ENCODE data around the gene PCNX1.

Gene PCNX1

DNA sequence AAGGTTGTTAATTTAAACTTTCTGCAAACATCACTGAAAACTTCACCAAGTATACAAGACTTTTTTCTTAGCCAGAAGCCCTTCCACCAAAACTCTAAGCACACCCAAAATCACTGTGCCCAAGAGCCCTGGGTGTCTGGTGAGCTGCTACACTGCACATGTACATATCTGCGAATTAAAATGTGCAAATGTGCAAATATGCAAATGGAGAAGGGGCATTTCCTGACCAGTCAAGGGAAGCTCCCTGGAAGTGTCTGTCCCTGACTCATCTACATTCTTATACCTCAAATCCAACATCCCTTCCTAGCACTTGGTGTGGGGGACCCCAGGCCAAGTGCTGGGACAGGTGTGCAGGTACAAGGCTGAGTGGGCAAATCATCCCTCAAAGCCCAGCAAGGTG is 123.7 kb downstream of the PCNX1 start:
- Histone ChIP-seq H3K4me1 (ENCODE audit: insufficient read depth, low read length) (no peaks in the 10 kb centered on the region), H3K9ac (ENCODE audit: low read length) (no peak overlapping the region), H3K4me3 (ENCODE audit: low read depth in 1 of 2, low read length in 2 of 2) (no peak overlapping the region), H3K27me3 (ENCODE audit: control insufficient read depth in 1 of 2, insufficient read depth in 2 of 2, low read length in 2 of 2) (no peaks in the 10 kb centered on the region), H3K27ac (ENCODE audit: low read depth, low read length) (no peak overlapping the region), H3K9me3 (ENCODE audit: low read length) (no peaks in the 10 kb centered on the region), H3K36me3 (ENCODE audit: insufficient read depth, low read length) (peaks cover 24% of the 10 kb centered on the region)

DNA sequence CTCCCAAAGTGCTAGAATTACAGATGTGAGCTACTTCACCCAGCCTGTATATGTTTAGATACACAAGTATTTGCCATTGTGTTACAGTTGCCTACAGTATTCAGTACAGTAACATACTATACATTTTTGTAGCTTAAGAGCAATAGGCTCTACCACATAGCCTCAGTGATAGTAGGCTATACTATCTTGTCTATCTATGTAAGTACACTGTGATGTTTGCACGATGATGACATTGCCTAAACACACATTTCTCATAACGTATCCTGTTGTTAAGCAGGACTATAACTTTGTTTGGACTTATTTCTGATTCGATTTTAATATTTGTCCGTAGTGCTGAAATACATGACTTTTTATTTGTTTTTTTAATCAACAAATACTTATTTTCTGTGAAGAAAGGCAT is 129.2 kb downstream of the PCNX1 start:
- Histone ChIP-seq H3K27me3 (ENCODE audit: control insufficient read depth in 1 of 2, insufficient read depth in 2 of 2, low read length in 2 of 2) (no peaks in the 10 kb centered on the region), H3K9me3 (ENCODE audit: low read length) (no peaks in the 10 kb centered on the region), H3K9ac (ENCODE audit: low read length) (no peak overlapping the region), H3K4me1 (ENCODE audit: insufficient read depth, low read length) (no peaks in the 10 kb centered on the region), H3K27ac (ENCODE audit: low read depth, low read length) (no peak overlapping the region), H3K36me3 (ENCODE audit: insufficient read depth, low read length) (peaks cover 42% of the 10 kb centered on the region), H3K4me3 (ENCODE audit: low read depth in 1 of 2, low read length in 2 of 2) (no peak overlapping the region)

DNA sequence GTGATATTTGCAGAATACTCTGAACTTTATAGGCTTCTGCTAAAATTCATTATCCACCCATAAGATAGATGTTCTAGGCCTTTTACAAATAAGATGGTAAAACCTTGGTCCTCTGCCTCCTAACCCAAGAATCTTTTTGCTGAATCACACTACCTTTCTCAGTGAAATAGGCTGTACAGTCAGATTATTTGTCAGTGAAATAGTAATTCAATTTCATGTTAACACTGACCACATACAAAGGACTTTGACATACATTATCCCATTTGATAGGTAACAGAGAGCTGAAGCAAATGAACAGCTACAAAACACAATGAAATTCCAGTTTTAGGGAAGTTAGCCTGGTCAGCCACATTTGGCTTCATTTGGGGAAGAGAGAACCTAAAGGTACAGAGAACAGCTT is 141.1 kb downstream of the PCNX1 start:
- Histone ChIP-seq H3K4me1 (ENCODE audit: insufficient read depth, low read length) (no peaks in the 10 kb centered on the region), H3K27me3 (ENCODE audit: control insufficient read depth in 1 of 2, insufficient read depth in 2 of 2, low read length in 2 of 2) (no peaks in the 10 kb centered on the region), H3K36me3 (ENCODE audit: insufficient read depth, low read length) (peaks cover 27% of the 10 kb centered on the region), H3K9ac (ENCODE audit: low read length) (no peak overlapping the region), H3K27ac (ENCODE audit: low read depth, low read length) (no peak overlapping the region), H3K4me3 (ENCODE audit: low read depth in 1 of 2, low read length in 2 of 2) (no peak overlapping the region), H3K9me3 (ENCODE audit: low read length) (no peaks in the 10 kb centered on the region)

DNA sequence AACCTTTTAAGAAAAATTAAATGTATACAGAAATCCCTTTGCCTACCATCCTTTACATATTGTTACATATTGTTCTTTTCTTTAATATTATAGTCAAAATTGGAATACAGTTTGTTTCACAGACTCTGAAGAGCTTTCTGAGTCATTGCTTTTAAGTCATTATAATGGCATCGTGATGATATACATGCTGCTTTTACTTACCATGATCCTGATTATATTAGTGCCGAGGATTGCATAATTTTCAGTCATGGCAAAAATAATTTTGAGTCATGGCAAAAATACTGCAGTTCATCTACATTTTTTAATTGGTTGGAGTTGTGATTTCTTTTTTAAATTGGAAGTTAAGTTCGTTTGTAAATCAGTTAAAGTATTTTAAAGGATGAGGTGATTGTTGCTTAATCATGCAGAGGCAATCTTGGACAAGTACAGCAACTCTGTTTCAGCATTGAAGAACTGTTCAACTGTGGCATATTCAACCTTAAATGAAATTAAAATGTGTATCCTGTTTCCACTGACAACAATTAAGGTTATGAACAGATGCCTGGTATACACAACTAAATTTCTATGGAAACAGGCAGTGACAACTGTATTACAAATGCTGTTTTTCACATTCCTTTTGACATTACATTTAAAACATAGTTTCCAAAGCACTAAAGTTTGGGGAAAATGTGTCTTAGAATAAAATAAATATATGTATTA is 142.3 kb downstream of the PCNX1 start:
- H3K27ac ChIP-seq (ENCODE audit: low read depth, low read length), result no peak overlapping the region
- no peaks in the 10 kb centered on the region for H3K27me3 ChIP-seq (ENCODE audit: control insufficient read depth in 1 of 2, insufficient read depth in 2 of 2, low read length in 2 of 2)
- H3K4me1 ChIP-seq (ENCODE audit: insufficient read depth, low read length), result no peaks in the 10 kb centered on the region
- no peak overlapping the region for H3K4me3 ChIP-seq (ENCODE audit: low read depth in 1 of 2, low read length in 2 of 2)
- no peaks in the 10 kb centered on the region for H3K9me3 ChIP-seq (ENCODE audit: low read length)
- H3K36me3 ChIP-seq (ENCODE audit: insufficient read depth, low read length), result peaks cover 19% of the 10 kb centered on the region
- no peak overlapping the region for H3K9ac ChIP-seq (ENCODE audit: low read length)

DNA sequence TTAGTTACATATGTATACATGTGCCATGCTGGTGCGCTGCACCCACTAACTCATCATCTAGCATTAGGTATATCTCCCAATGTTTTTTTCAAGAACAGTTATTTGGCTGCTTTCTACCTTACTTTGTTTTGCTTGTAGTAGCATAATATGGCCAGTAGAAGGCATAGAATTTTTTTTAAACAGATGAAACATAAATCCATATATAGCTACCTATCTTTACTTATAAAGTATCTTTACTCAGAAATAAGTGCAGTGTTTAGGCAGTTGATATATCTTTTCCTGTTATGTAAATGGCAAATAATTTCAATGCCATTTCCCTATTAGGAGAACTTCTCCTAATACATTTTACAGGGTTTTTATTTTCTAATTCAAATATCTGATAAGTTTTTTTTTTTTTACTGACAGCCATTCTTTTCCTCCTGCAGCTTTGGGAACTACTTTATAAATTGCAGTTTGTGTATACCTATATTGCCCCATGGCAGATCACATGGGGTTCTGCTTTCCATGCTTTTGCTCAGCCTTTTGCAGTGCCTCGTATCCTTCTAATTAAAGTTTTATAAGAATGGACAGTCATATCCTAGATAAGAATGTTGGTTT is 143.1 kb downstream of the PCNX1 start:
- Histone ChIP-seq H3K36me3 (ENCODE audit: insufficient read depth, low read length) (peaks cover 11% of the 10 kb centered on the region), H3K4me3 (ENCODE audit: low read depth in 1 of 2, low read length in 2 of 2) (no peak overlapping the region)

DNA sequence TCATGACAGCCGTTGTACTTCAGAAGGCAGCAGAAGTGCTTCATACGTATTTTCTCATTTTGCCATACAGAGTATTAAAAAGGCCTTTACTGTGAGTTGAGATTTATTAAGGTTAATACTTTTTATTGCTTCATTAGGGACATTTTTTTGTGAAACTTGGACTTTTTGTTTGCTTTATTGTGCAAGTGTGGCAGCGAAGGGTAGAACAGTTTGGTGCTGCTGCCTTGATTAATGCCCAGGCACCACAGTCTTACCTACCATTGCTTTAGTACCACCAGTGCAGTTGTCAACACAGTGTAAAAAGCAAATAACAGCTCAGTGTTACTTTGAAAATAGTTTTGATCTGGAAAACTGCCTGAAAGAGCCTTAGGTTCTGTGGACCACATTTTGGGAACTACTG is 147.4 kb downstream of the PCNX1 start:
- Histone ChIP-seq H3K36me3 (ENCODE audit: insufficient read depth, low read length) (peaks cover 25% of the 10 kb centered on the region), H3K4me3 (ENCODE audit: low read depth in 1 of 2, low read length in 2 of 2) (no peak overlapping the region), H3K9me3 (ENCODE audit: low read length) (no peaks in the 10 kb centered on the region), H3K27ac (ENCODE audit: low read depth, low read length) (no peak overlapping the region), H3K9ac (ENCODE audit: low read length) (no peak overlapping the region), H3K4me1 (ENCODE audit: insufficient read depth, low read length) (no peaks in the 10 kb centered on the region), H3K27me3 (ENCODE audit: control insufficient read depth in 1 of 2, insufficient read depth in 2 of 2, low read length in 2 of 2) (no peaks in the 10 kb centered on the region)

More for the DNA sequence above, 143.1 kb downstream of the PCNX1 start:
- H3K9ac ChIP-seq (ENCODE audit: low read length), result no peak overlapping the region
- no peak overlapping the region for H3K27ac ChIP-seq (ENCODE audit: low read depth, low read length)
- H3K9me3 ChIP-seq (ENCODE audit: low read length), result no peaks in the 10 kb centered on the region
- no peaks in the 10 kb centered on the region for H3K4me1 ChIP-seq (ENCODE audit: insufficient read depth, low read length)
- H3K27me3 ChIP-seq (ENCODE audit: control insufficient read depth in 1 of 2, insufficient read depth in 2 of 2, low read length in 2 of 2), result no peaks in the 10 kb centered on the region

DNA sequence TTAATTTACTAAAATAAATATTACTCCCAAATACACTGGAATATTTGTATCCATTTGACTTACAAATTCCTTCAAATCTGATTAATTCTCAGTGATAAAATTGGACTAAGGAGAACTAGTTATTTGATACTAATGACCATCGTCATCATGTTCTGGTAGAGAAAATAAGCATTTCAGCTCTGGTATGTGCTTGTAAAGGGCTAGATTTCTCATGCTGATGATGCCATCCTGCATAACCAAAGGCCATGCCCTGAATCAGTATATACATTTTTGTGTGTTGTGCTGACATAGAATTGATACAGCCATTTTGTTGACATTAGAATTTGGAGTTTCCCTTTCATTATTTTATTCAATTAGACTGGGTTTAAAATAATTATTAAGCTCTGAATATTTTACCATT is 148.9 kb downstream of the PCNX1 start:
- Histone ChIP-seq H3K36me3 (ENCODE audit: insufficient read depth, low read length) (peaks cover 33% of the 10 kb centered on the region), H3K4me1 (ENCODE audit: insufficient read depth, low read length) (no peaks in the 10 kb centered on the region), H3K4me3 (ENCODE audit: low read depth in 1 of 2, low read length in 2 of 2) (no peak overlapping the region), H3K9me3 (ENCODE audit: low read length) (no peaks in the 10 kb centered on the region), H3K27ac (ENCODE audit: low read depth, low read length) (no peak overlapping the region), H3K27me3 (ENCODE audit: control insufficient read depth in 1 of 2, insufficient read depth in 2 of 2, low read length in 2 of 2) (no peaks in the 10 kb centered on the region), H3K9ac (ENCODE audit: low read length) (no peak overlapping the region)

DNA sequence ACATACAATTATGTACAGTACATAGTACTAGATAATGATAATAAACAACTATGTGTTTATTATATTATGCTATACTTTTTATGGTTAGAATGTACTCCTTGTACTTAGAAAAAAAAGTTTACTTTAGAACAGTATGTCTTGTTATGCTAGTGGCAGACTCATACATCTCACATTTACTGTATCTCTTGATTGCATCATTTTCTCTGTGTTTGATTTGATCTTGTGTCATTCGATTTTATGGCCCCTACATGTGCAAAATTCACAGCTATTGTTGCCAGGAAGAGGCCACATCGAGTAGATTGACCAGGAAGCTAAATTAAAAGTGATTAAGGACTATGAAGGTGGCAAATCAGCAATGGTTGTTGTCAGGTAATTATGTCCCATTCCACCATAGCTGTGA is 153.0 kb downstream of the PCNX1 start:
- Histone ChIP-seq H3K36me3 (ENCODE audit: insufficient read depth, low read length) (peaks cover 36% of the 10 kb centered on the region), H3K4me1 (ENCODE audit: insufficient read depth, low read length) (no peaks in the 10 kb centered on the region), H3K27ac (ENCODE audit: low read depth, low read length) (no peak overlapping the region), H3K9me3 (ENCODE audit: low read length) (no peaks in the 10 kb centered on the region), H3K27me3 (ENCODE audit: control insufficient read depth in 1 of 2, insufficient read depth in 2 of 2, low read length in 2 of 2) (no peaks in the 10 kb centered on the region), H3K4me3 (ENCODE audit: low read depth in 1 of 2, low read length in 2 of 2) (no peak overlapping the region), H3K9ac (ENCODE audit: low read length) (no peak overlapping the region)

DNA sequence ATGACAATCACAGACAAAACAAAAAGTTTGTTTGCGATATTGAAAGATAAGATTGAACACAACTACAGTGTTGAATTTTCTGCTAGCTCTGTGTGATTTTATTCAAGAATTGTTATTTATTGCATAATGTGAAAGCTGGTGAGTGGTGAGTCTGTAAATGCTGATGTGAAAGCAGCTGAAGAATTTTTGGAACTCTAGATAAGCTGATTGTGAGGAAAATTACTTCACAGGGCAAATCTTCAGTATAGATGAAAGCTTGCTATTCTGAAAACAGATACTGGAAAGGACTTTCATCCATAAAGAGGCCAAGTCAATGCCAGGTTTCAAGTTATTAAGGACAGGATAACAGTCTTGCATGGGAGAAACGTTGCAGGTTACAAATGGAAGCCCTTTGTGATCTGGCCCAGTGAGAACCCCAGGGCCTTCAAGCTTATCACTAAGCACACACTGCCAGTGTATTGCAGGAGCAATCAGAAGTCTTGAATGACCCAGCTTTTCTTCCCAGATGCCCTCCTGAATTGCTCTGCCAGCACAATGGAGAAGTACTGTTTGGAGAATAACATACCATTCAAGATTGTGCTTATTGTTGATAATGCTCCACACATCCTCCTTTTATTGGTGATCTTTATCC is 153.7 kb downstream of the PCNX1 start:
- Histone ChIP-seq H3K4me1 (ENCODE audit: insufficient read depth, low read length) (no peaks in the 10 kb centered on the region), H3K27ac (ENCODE audit: low read depth, low read length) (no peak overlapping the region), H3K4me3 (ENCODE audit: low read depth in 1 of 2, low read length in 2 of 2) (no peak overlapping the region), H3K9me3 (ENCODE audit: low read length) (no peaks in the 10 kb centered on the region), H3K36me3 (ENCODE audit: insufficient read depth, low read length) (peaks cover 33% of the 10 kb centered on the region), H3K9ac (ENCODE audit: low read length) (no peak overlapping the region), H3K27me3 (ENCODE audit: control insufficient read depth in 1 of 2, insufficient read depth in 2 of 2, low read length in 2 of 2) (no peaks in the 10 kb centered on the region)

DNA sequence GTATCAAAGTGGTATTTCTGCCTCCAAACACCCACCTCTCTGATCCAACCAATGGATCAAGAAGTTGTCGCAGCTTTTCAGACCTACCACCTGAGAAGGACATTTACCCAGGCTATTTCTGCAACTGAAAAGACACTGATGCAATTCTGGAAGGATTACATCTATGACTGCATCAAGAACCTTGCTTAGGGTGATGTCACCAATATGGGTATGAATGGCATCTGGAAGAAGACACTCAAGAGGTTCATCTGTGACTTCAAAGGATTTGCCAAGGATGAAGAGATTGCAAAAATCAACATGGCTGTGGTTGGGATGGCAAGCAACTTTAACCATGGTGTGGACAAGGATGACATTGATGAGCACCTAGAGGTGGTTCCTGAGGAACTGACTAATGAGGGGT is 154.2 kb downstream of the PCNX1 start:
- no peak overlapping the region for H3K4me3 ChIP-seq (ENCODE audit: low read depth in 1 of 2, low read length in 2 of 2)
- no peaks in the 10 kb centered on the region for H3K9me3 ChIP-seq (ENCODE audit: low read length)
- no peak overlapping the region for H3K9ac ChIP-seq (ENCODE audit: low read length)
- H3K27me3 ChIP-seq (ENCODE audit: control insufficient read depth in 1 of 2, insufficient read depth in 2 of 2, low read length in 2 of 2), result no peaks in the 10 kb centered on the region
- no peak overlapping the region for H3K27ac ChIP-seq (ENCODE audit: low read depth, low read length)
- no peaks in the 10 kb centered on the region for H3K4me1 ChIP-seq (ENCODE audit: insufficient read depth, low read length)
- H3K36me3 ChIP-seq (ENCODE audit: insufficient read depth, low read length), result peaks cover 27% of the 10 kb centered on the region

DNA sequence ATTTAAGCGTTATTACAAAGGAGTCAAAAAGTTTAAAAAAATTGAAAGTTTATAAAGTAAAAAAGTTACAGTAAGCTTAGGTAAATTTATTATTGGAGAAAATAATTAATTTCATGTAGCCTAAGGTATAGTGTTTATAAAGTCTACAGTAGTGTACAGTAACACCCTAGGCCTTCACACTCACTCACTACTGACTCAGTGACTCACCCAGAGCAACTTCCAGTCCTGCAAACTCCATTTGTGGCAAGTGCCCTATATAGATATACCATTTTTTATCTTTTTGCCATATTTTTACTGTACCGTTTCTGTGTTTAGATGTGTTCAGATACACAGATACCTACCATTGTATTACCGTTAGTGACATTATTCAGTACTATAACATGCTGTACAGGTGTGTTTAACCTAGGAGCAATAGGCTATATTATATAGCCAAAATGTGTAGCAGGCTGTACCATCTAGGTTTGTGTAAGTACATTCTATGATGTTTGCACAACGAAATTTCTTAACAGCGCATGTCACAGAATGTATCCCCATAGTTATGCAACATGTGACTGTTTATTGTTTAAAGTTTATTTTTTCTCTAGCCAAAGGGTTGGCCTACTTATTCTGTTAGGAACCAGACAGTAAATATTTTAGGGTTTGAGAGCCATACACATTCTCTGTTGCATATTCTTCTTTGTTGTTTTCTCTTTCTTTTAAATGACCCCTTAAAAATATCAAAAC is 155.5 kb downstream of the PCNX1 start:
- peaks cover 27% of the 10 kb centered on the region for H3K36me3 ChIP-seq (ENCODE audit: insufficient read depth, low read length)

More for the DNA sequence above, 155.5 kb downstream of the PCNX1 start:
- Histone ChIP-seq H3K4me1 (ENCODE audit: insufficient read depth, low read length) (no peaks in the 10 kb centered on the region), H3K27ac (ENCODE audit: low read depth, low read length) (no peak overlapping the region), H3K4me3 (ENCODE audit: low read depth in 1 of 2, low read length in 2 of 2) (no peak overlapping the region), H3K9ac (ENCODE audit: low read length) (no peak overlapping the region), H3K27me3 (ENCODE audit: control insufficient read depth in 1 of 2, insufficient read depth in 2 of 2, low read length in 2 of 2) (no peaks in the 10 kb centered on the region), H3K9me3 (ENCODE audit: low read length) (no peaks in the 10 kb centered on the region)
